B cell (primary cell): Measurements from ENCODE around the gene PAF1. TPM values are rescaled to one million over a fixed set of nuclear protein-coding genes. Genes with fewer than 3 reads are reported as not detected.
"Not testable (repeated sequence)": the region's sequence is repeated elsewhere in the genome, so short reads cannot be mapped to it uniquely, and the experiment has no call there.

Experiments
- ATAC-seq: fragments of 200-7000 bp; cut with Tn5 transposase; one replicate; pipeline ENCODE4 v1.10.0; 2021; ENCODE audit warnings: low read depth, mild to moderate bottlenecking, moderate number of reproducible peaks, moderate library complexity
- CTCF ChIA-PET: fragments of 350-600 bp; sonication (Branson Sonifier 250); formaldehyde crosslinking; loops from one replicate; lab custom pipeline; 2021; ENCODE audit warnings: antibody characterized with exemption, inconsistent platforms; lab: Charles Lee
- POLR2A ChIA-PET: fragments of 350-600 bp; sonication (Branson Sonifier 250); formaldehyde crosslinking; loops from one replicate; lab custom pipeline; 2021; ENCODE audit warnings: antibody characterized with exemption; lab: Charles Lee
- DNase-seq: peaks from one replicate; pipeline ENCODE4 v3.0.0; 2013
- H2AFZ ChIP-seq: 2 replicates; pipeline ENCODE4 v1.6.1; 2012; ENCODE audit warnings: mild to moderate bottlenecking, low read depth, low read length; ENCODE audit not compliant: insufficient read depth, poor library complexity, severe bottlenecking
- H3K27ac ChIP-seq, 2 donors: 1 replicate in 1 of 2; 2 replicates in 1 of 2; pipeline ENCODE4 v1.5.1; 2012 to 2013; ENCODE audit warnings: low read length in 2 of 2, mild to moderate bottlenecking in 2 of 2, moderate library complexity in 1 of 2
- H3K27me3 ChIP-seq, 4 experiments: fragments of 200-600 bp in 1 of 4; sonication (generic) in 1 of 4; replicated peaks in 1 of 4; 1 replicate in 2 of 4; 2 replicates in 2 of 4; pipeline versions ENCODE4 v1.6.1 to v1.7.0; 2013 to 2016; ENCODE audit warnings: low read length in 3 of 4, mild to moderate bottlenecking in 2 of 4, mixed read lengths in 1 of 4, moderate library complexity in 1 of 4; ENCODE audit not compliant: insufficient read depth in 4 of 4, control insufficient read depth in 3 of 4; ENCODE audit errors: control extremely low read depth in 1 of 4
- H3K36me3 ChIP-seq, 2 experiments: replicated peaks in 1 of 2; 1 replicate in 1 of 2; 2 replicates in 1 of 2; pipeline versions ENCODE4 v1.6.1 to v1.7.1; 2013; ENCODE audit warnings: low read length in 1 of 2; ENCODE audit not compliant: insufficient read depth in 2 of 2, control insufficient read depth in 1 of 2; ENCODE audit errors: control extremely low read depth in 1 of 2, extremely low read depth in 1 of 2
- H3K4me1 ChIP-seq, 2 donors: fragments of 200-600 bp in 1 of 2; sonication (generic) in 1 of 2; 1 replicate in 1 of 2; 2 replicates in 1 of 2; pipeline versions ENCODE4 v1.5.1 to v1.6.1; 2013 to 2017; ENCODE audit warnings: low read length in 2 of 2; ENCODE audit not compliant: control insufficient read depth in 2 of 2, insufficient read depth in 2 of 2
- H3K4me2 ChIP-seq: replicated peaks from 2 replicates; pipeline ENCODE3; 2012; ENCODE audit warnings: mild to moderate bottlenecking, low read depth, low read length; ENCODE audit not compliant: poor library complexity, severe bottlenecking
- H3K4me3 ChIP-seq, 5 experiments: fragments of 200-600 bp in 1 of 5; sonication (generic) in 1 of 5; 1 replicate in 3 of 5; 2 replicates in 2 of 5; pipeline versions ENCODE4 v1.5.1 to v1.7.0; 2011 to 2016; ENCODE audit warnings: low read length in 4 of 5, mild to moderate bottlenecking in 4 of 5, low read depth in 2 of 5, control low read depth in 1 of 5, moderate library complexity in 1 of 5; ENCODE audit not compliant: insufficient read depth in 1 of 5; ENCODE audit errors: control extremely low read depth in 1 of 5, extremely low read depth in 1 of 5
- H3K79me2 ChIP-seq: fragments of 200-600 bp; sonication (generic); one replicate; pipeline ENCODE4 v1.6.0; 2016; ENCODE audit warnings: low read length; ENCODE audit not compliant: control insufficient read depth, insufficient read depth
- H3K9ac ChIP-seq: fragments of 200-600 bp; sonication (generic); 2 replicates; pipeline ENCODE4 v1.6.1; 2017; ENCODE audit warnings: mild to moderate bottlenecking, low read length, moderate library complexity
- H3K9me3 ChIP-seq, 3 donors: one replicate each; pipeline versions ENCODE4 v1.6.1 to v1.7.1; 2013; ENCODE audit warnings: low read length in 2 of 3; ENCODE audit not compliant: control insufficient read depth in 2 of 3, insufficient read depth in 1 of 3; ENCODE audit errors: control extremely low read depth in 1 of 3
- H4K20me1 ChIP-seq: 2 replicates; pipeline ENCODE4 v1.6.0; 2012; ENCODE audit warnings: mild to moderate bottlenecking, low read length; ENCODE audit not compliant: insufficient read depth, control insufficient read depth, poor library complexity, severe bottlenecking
- H3K27ac Mint-ChIP-seq: one replicate; pipeline ENCODE4 v1.8.0; 2021; ENCODE audit warnings: mixed read lengths
- H3K27me3 Mint-ChIP-seq: one replicate; pipeline ENCODE4 v1.8.0; 2021; ENCODE audit warnings: mixed read lengths
- H3K4me1 Mint-ChIP-seq: one replicate; pipeline ENCODE4 v1.8.0; 2021; ENCODE audit warnings: mixed read lengths
- H3K4me3 Mint-ChIP-seq: one replicate; pipeline ENCODE4 v1.8.0; 2021; ENCODE audit warnings: mixed read lengths
- H3K9me3 Mint-ChIP-seq: one replicate; pipeline ENCODE4 v1.8.0; 2022; ENCODE audit warnings: mixed read lengths; ENCODE audit not compliant: insufficient read depth
- CTCF ChIP-seq: fragments of 200-600 bp; IDR thresholded peaks from one replicate; pipeline ENCODE4 v1.8.0; 2022; ENCODE audit warnings: antibody characterized with exemption, mild to moderate bottlenecking
- EZH2 ChIP-seq: IDR thresholded peaks from 2 replicates; pipeline ENCODE4 v1.6.1; 2012; ENCODE audit warnings: borderline replicate concordance, low read depth, mild to moderate bottlenecking, moderate library complexity, low read length; ENCODE audit not compliant: insufficient read depth, poor library complexity, severe bottlenecking
- WGBS: methylation state at CpG from one replicate; pipeline ENCODE4 v1.1.5; 2013; ENCODE audit warnings: missing lambda C conversion rate; ENCODE audit not compliant: insufficient coverage; 5-methylcytosine and 5-hydroxymethylcytosine counted together
- intact Hi-C: fragments of 100-400 bp; cut with micrococcal nuclease; formaldehyde crosslinking; loops from one replicate; pipeline ENCODE4 v1.10.0; 2022
- polyA plus RNA-seq: library from polyadenylated mRNA; depleted of rRNA; stranded (reverse); fragments of >200 nt; gene quantifications from 2 replicates; pipeline ENCODE4 v1.2.3, GENCODE V29; 2012
- total RNA-seq, 2 donors: library from RNA; stranded (reverse); fragments of 120-200 nt in 1 of 2; gene quantifications; 1 replicate in 1 of 2; 2 replicates in 1 of 2; pipeline versions ENCODE4 v1.2.3 to v1.2.4, GENCODE V29; 2013 to 2022

PAF1 gene
- total and polyA plus RNA-seq, 2 donors (not counting 1 experiment from before 2014, with no cell fraction given) = 59.9 to 387 TPM

DNA sequence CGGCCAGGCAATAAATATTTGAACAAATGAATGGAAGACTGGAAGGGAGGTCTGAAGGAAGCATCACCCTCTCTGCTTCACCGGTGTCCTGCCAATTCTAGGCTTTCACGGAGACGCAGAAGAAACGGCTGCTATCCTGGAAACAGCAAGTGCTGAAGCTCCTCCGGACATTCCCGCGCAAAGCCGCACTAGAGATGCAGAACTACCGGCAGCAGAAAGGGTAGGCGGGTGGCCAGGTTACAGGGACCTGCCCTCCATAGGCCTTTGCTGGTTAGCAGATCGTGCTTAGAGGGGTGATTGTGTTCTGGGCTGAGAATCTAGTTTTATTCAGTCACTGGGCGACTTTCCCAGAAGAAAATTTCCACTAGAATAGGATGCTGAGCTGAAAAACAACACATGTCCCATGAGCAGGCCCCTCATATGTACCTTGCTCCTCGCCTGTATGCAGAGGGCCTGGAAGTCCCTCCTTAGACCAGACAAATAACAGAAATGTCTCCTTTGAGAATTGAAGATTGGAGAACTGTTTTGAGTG is 11.0 kb downstream of the PAF1 start:
- Mint-ChIP-seq H3K27me3 (no peaks in the 10 kb centered on the region), H3K27ac (no peak overlapping the region), H3K9me3 (no peaks in the 10 kb centered on the region), H3K4me1 (peaks cover 1% of the 10 kb centered on the region), H3K4me3 (no peak overlapping the region)
- Histone ChIP-seq H2AFZ (no peak overlapping the region), H3K27ac (no peak overlapping the region), H3K4me1 (peaks cover 0 to 1% of the 10 kb centered on the region in 2 donors), H3K79me2 (no peaks in the 10 kb centered on the region), H3K36me3 (peaks cover 4 to 88% of the 10 kb centered on the region in 2 experiments), H3K9me3 (no peaks in the 10 kb centered on the region), H3K27me3 (no peaks in the 10 kb centered on the region), H3K4me2 (no peak overlapping the region), H3K9ac (no peak overlapping the region), H3K4me3 (no peak overlapping the region), H4K20me1 (no peaks in the 10 kb centered on the region)
- POLR2A ChIA-PET = interaction anchor here (0.5 kb wide), 1 partner anchor 23 kb away, joined by 4 read pairs; no protein-coding TSS in a partner anchor
- CTCF ChIA-PET = no interaction called here
- intact Hi-C loops = no loop called here
- TF ChIP-seq EZH2 (no peak), CTCF (no peak)
- 95% methylated on average over 12 of the region's 14 CpGs for WGBS
- ATAC-seq (no peak), DNase-seq (no peak)

DNA sequence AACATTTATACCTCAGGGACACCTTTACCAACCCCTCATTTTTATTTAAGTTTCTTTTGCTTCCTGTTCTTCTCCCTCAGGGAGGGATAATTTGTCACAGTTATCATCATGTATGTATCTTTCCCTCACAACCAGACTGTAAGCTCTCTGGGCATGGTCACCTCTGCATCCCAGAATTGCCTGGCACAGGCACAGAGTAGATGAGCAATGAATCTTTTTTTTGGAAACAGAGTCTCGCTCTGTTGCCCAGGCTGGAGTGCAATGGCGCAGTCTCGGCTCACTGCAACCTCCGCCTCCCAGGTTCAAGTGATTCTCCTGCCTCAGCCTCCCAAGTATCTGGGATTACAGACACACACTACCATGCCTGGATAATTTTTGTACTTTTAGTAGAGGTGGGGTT is 11.5 kb downstream of the PAF1 start:
- H2AFZ ChIP-seq, H3K4me3 Mint-ChIP-seq, H3K79me2 ChIP-seq, H3K9me3 Mint-ChIP-seq, H3K4me3 ChIP-seq, POLR2A ChIA-PET, H3K4me1 ChIP-seq, H3K27ac ChIP-seq, H3K27me3 ChIP-seq, H4K20me1 ChIP-seq, intact Hi-C loops, H3K9ac ChIP-seq, H3K9me3 ChIP-seq, H3K4me2 ChIP-seq, H3K4me1 Mint-ChIP-seq, H3K27ac Mint-ChIP-seq, ATAC-seq, DNase-seq, H3K27me3 Mint-ChIP-seq: not testable (repeated sequence)
- CTCF ChIA-PET = interaction anchor here (0.7 kb wide), 1 partner anchor 19 kb away, joined by 3 read pairs; no protein-coding TSS in a partner anchor
- peaks cover 4 to 89% of the 10 kb centered on the region in 2 experiments for H3K36me3 ChIP-seq
- no CpG with 5 or more reads among the region's 4 CpGs for WGBS
